Liver (tissue), 9 donors: ENCODE results near the gene DARS1. TPM values are rescaled to one million over a fixed set of nuclear protein-coding genes. Genes with fewer than 3 reads are reported as not detected.
A peak's percentile ranks its signal among the peaks of the same experiment; 100 is the strongest.

ENCODE experiments used
- DNase-seq: peaks from one replicate; pipeline ENCODE4 v3.0.0-alpha.2; 2017; ENCODE audit warnings: low spot score
- H3K27ac ChIP-seq, 2 donors: one replicate each; pipeline ENCODE4 v1.7.0; 2013; ENCODE audit warnings: inconsistent platforms in 2 of 2, low read length in 2 of 2, control low read depth in 1 of 2, low read depth in 1 of 2, mild to moderate bottlenecking in 1 of 2
- H3K27me3 ChIP-seq, 4 donors: one replicate each; pipeline versions ENCODE4 v1.6.1 to v1.7.0; 2013; ENCODE audit warnings: low read length in 3 of 4, inconsistent platforms in 1 of 4, mild to moderate bottlenecking in 1 of 4, moderate library complexity in 1 of 4; ENCODE audit not compliant: control insufficient read depth in 4 of 4, insufficient read depth in 4 of 4
- H3K36me3 ChIP-seq, 4 donors: one replicate each; pipeline versions ENCODE4 v1.6.1 to v1.7.0; 2013; ENCODE audit warnings: low read length in 3 of 4, mild to moderate bottlenecking in 3 of 4, low read depth in 1 of 4, moderate library complexity in 1 of 4; ENCODE audit not compliant: control insufficient read depth in 4 of 4, insufficient read depth in 3 of 4
- H3K4me1 ChIP-seq, 4 donors: one replicate each; pipeline versions ENCODE4 v1.6.1 to v1.7.0; 2013; ENCODE audit warnings: low read length in 3 of 4, mild to moderate bottlenecking in 3 of 4, moderate library complexity in 1 of 4; ENCODE audit not compliant: control insufficient read depth in 4 of 4, insufficient read depth in 4 of 4
- H3K4me3 ChIP-seq, 3 donors: one replicate each; pipeline versions ENCODE4 v1.6.1 to v1.7.0; 2013; ENCODE audit warnings: low read length in 3 of 3, control low read depth in 1 of 3, low read depth in 1 of 3, mild to moderate bottlenecking in 1 of 3
- H3K9ac ChIP-seq, 2 donors: one replicate each; pipeline ENCODE4 v1.7.0; 2013; ENCODE audit warnings: low read length in 2 of 2, mild to moderate bottlenecking in 2 of 2, moderate library complexity in 2 of 2, control low read depth in 1 of 2, low read depth in 1 of 2
- H3K9me3 ChIP-seq, 4 donors: one replicate each; pipeline versions ENCODE4 v1.6.1 to v1.7.0; 2013; ENCODE audit warnings: low read length in 3 of 4; ENCODE audit not compliant: control insufficient read depth in 4 of 4
- ATF3 ChIP-seq: IDR thresholded peaks from 2 replicates; pipeline ENCODE4 v1.6.1; 2016; ENCODE audit warnings: antibody characterized with exemption
- CTCF ChIP-seq: fragments of 150-350 bp; IDR thresholded peaks from 2 replicates; pipeline ENCODE4 v1.5.1; 2017; ENCODE audit warnings: improper control_type of control experiment, low read depth, low read length; ENCODE audit not compliant: missing input control
- EGR1 ChIP-seq, 2 donors: IDR thresholded peaks; 2 replicates each; pipeline ENCODE4 v1.6.1; 2016 to 2018; ENCODE audit warnings: antibody characterized with exemption in 2 of 2, low read depth in 2 of 2
- FOXA2 ChIP-seq: IDR thresholded peaks from 2 replicates; pipeline ENCODE4 v1.6.1; 2016; ENCODE audit warnings: antibody characterized with exemption
- GABPA ChIP-seq, 2 donors: IDR thresholded peaks in 1 of 2; conservative IDR thresholded peaks in 1 of 2; 2 replicates each; pipeline ENCODE4 v1.6.1; 2016; ENCODE audit warnings: antibody characterized with exemption in 2 of 2, mild to moderate bottlenecking in 1 of 2, moderate library complexity in 1 of 2
- HNF4A ChIP-seq, 2 donors: conservative IDR thresholded peaks; 2 replicates each; pipeline ENCODE4 v1.6.1; 2016; ENCODE audit warnings: antibody characterized with exemption in 2 of 2, mild to moderate bottlenecking in 2 of 2
- HNF4G ChIP-seq: IDR thresholded peaks from 2 replicates; pipeline ENCODE4 v1.6.1; 2016; ENCODE audit warnings: antibody characterized with exemption
- MAX ChIP-seq: IDR thresholded peaks from 2 replicates; pipeline ENCODE4 v1.6.1; 2016; ENCODE audit warnings: antibody characterized with exemption
- RAD21 ChIP-seq, 2 donors: IDR thresholded peaks; 2 replicates each; pipeline ENCODE4 v1.6.1; 2016; ENCODE audit warnings: antibody characterized with exemption in 2 of 2, mild to moderate bottlenecking in 2 of 2
- REST ChIP-seq: IDR thresholded peaks from 2 replicates; pipeline ENCODE4 v1.6.1; 2016; ENCODE audit warnings: antibody characterized with exemption, mild to moderate bottlenecking
- YY1 ChIP-seq: IDR thresholded peaks from 2 replicates; pipeline ENCODE4 v1.6.1; 2016; ENCODE audit warnings: antibody characterized with exemption, mild to moderate bottlenecking
- WGBS: extraction: QIAGEN DNeasy Blood & Tissue Kit; methylation state at CpG from one replicate; pipeline ENCODE4 v1.1.7; 2013; 5-methylcytosine and 5-hydroxymethylcytosine counted together
- polyA plus RNA-seq, 2 donors: library from polyadenylated mRNA; stranded (reverse) in 1 of 2; unstranded in 1 of 2; fragments of 200-250 nt in 1 of 2; fragments of >200 nt in 1 of 2; fragmentation: Nextera tagmentation in 1 of 2; extraction: Ambion mirVana in 1 of 2; gene quantifications; one replicate each; pipeline versions ENCODE4 v1.2.1 to v1.2.3, GENCODE V29; 2013 to 2015
- total RNA-seq, 2 donors: library from RNA; depleted of rRNA; stranded (reverse); fragments of >200 nt; gene quantifications; one replicate each; pipeline ENCODE4 v1.2.3, GENCODE V29; 2014
- donor health status: healthy.
- donor health status: healthy.
- donor health status: healthy.
- donor health status: healthy.
- donor health status: healthy.

The DARS1 gene
- total and polyA plus RNA-seq, 4 donors = 25.0 to 44.1 (median 32.6) TPM

- Histone ChIP-seq H3K4me3 (no peak overlapping the region), H3K27ac (peak overlapping the region in 1 of 2 donors; percentile 41), H3K27me3 (no peaks in the 10 kb centered on the region), H3K9ac (no peak overlapping the region), H3K36me3 (no peaks in the 10 kb centered on the region), H3K4me1 (no peaks in the 10 kb centered on the region), H3K9me3 (no peaks in the 10 kb centered on the region)
- no peak for DNase-seq
- TF ChIP-seq CTCF (no peak), ATF3 (no peak), HNF4G (no peak), MAX (no peak), EGR1 (IDR thresholded peaks at IDR 0.05; ENCODE audit: low read depth in 2 of 2) (no peak)
- WGBS = 81% methylated on average over 9 of the region's 9 CpGs
Observed at GRCh38 chr2:136008205-136008865, 22.9 kb upstream of the DARS1 start.

- WGBS = 74% methylated on average over 3 of the region's 3 CpGs
- Histone ChIP-seq H3K9me3 (no peaks in the 10 kb centered on the region), H3K4me1 (no peaks in the 10 kb centered on the region), H3K27me3 (no peaks in the 10 kb centered on the region), H3K36me3 (no peaks in the 10 kb centered on the region), H3K4me3 (no peak overlapping the region), H3K27ac (no peak overlapping the region), H3K9ac (no peak overlapping the region)
- no peak for TF ChIP-seq EGR1 (IDR thresholded peaks at IDR 0.05; ENCODE audit: low read depth in 2 of 2)
- no peak for DNase-seq
Observed at GRCh38 chr2:136006658-136007057, 21.2 kb upstream of the DARS1 start.

- Histone ChIP-seq H3K9ac (no peak overlapping the region), H3K4me1 (no peaks in the 10 kb centered on the region), H3K4me3 (no peak overlapping the region), H3K27me3 (no peaks in the 10 kb centered on the region), H3K9me3 (no peaks in the 10 kb centered on the region), H3K36me3 (no peaks in the 10 kb centered on the region), H3K27ac (no peak overlapping the region)
- DNase-seq = no peak
- TF ChIP-seq HNF4A (conservative IDR thresholded peaks at IDR 0.05) (no peak), GABPA (IDR thresholded peaks at IDR 0.05 in 1 of 2, conservative IDR thresholded peaks at IDR 0.05 in 1 of 2) (no peak), ATF3 (no peak)
- 85% methylated on average over 3 of the region's 3 CpGs for WGBS
Observed at GRCh38 chr2:136005462-136006196, 20.2 kb upstream of the DARS1 start.

GRCh38 chr2:136004965-136005364 lies 19.5 kb upstream of the DARS1 start:
- Histone ChIP-seq H3K4me1 (no peaks in the 10 kb centered on the region), H3K9me3 (no peaks in the 10 kb centered on the region), H3K36me3 (no peaks in the 10 kb centered on the region), H3K27me3 (no peaks in the 10 kb centered on the region), H3K9ac (no peak overlapping the region), H3K27ac (no peak overlapping the region), H3K4me3 (no peak overlapping the region)
- DNase-seq = no peak
- 88% methylated on average over 3 of the region's 3 CpGs for WGBS
- TF ChIP-seq RAD21 (IDR thresholded peaks at IDR 0.05) (no peak), FOXA2 (no peak), REST (no peak), HNF4G (no peak), CTCF (no peak), YY1 (no peak)
